GM12878 (cell line): ENCODE results near the gene MVP. TPM values are rescaled to one million over a fixed set of nuclear protein-coding genes. Genes with fewer than 3 reads are reported as not detected.

Source experiments
- ATAC-seq: fragments of 200-7000 bp; cut with Tn5 transposase; 3 replicates; pipeline ENCODE4 v1.9.1; 2020; ENCODE audit warnings: mild to moderate bottlenecking, moderate library complexity
- BruUV-seq: library from RNA; stranded (reverse); fragments of 400-500 nt; replicated peaks from 2 replicates; lab custom pipeline; 2021; lab: Mats Ljungman, UMichigan
- CTCF ChIA-PET: fragments of 300-600 bp; sonication (Branson Sonifier 250); formaldehyde crosslinking; extraction: SDS; loops from one replicate; lab custom pipeline; 2021; ENCODE audit warnings: inconsistent platforms; lab: Yijun Ruan, JAX
- POLR2A ChIA-PET: fragments of 350-600 bp; formaldehyde crosslinking; extraction: SDS; loops from one replicate; lab custom pipeline; 2021; ENCODE audit warnings: inconsistent platforms; lab: Charles Lee
- RAD21 ChIA-PET: fragments of 300-600 bp; sonication (Branson Sonifier 250); formaldehyde crosslinking; loops from one replicate; lab custom pipeline; 2023; ENCODE audit warnings: antibody characterized with exemption; ENCODE audit not compliant: unreplicated experiment; lab: Charles Lee
- SMC1A ChIA-PET: fragments of 300-600 bp; sonication (Branson Sonifier 250); formaldehyde crosslinking; loops from one replicate; lab custom pipeline; 2023; ENCODE audit not compliant: unreplicated experiment, uncharacterized antibody; lab: Charles Lee
- DNase-seq: peaks from one replicate; pipeline ENCODE4 v3.0.0-alpha.2; 2011; ENCODE audit warnings: low read depth, low spot score
- FAIRE-seq: peaks from 3 replicates; lab custom pipeline; 2011; peaks lifted over from hg19 to GRCh38; lab: Jason Lieb, UNC
- H2AFZ ChIP-seq: 2 replicates; pipeline ENCODE4 v1.6.0; 2011; ENCODE audit warnings: low read depth, low read length, control low read depth; ENCODE audit not compliant: control insufficient read depth
- H3K27ac ChIP-seq: 2 replicates; pipeline ENCODE4 v1.5.1; 2011; ENCODE audit warnings: control low read depth; ENCODE audit not compliant: control insufficient read depth, insufficient read depth
- H3K27me3 ChIP-seq, 2 experiments: replicated peaks in 1 of 2; 2 replicates each; pipeline versions ENCODE4 v1.6.0 to v1.6.1; 2011; ENCODE audit warnings: low read length in 1 of 2; ENCODE audit not compliant: control insufficient read depth in 2 of 2, insufficient read depth in 2 of 2
- H3K36me3 ChIP-seq, 2 experiments: 2 replicates each; pipeline ENCODE4 v1.5.1; 2011; ENCODE audit warnings: low read length in 1 of 2; ENCODE audit not compliant: control insufficient read depth in 2 of 2, insufficient read depth in 2 of 2
- H3K4me1 ChIP-seq: 2 replicates; pipeline ENCODE4 v1.6.1; 2011; ENCODE audit warnings: mild to moderate bottlenecking, low read length, moderate library complexity, mixed read lengths; ENCODE audit not compliant: control insufficient read depth, insufficient read depth
- H3K4me2 ChIP-seq: 2 replicates; pipeline ENCODE4 v1.6.0; 2011; ENCODE audit warnings: control low read depth; ENCODE audit not compliant: control insufficient read depth, insufficient read depth
- H3K4me3 ChIP-seq: fragments of 200-600 bp; sonication (generic); 2 replicates; pipeline ENCODE4 v1.5.1; 2016
- H3K79me2 ChIP-seq: 2 replicates; pipeline ENCODE4 v1.6.0; 2011; ENCODE audit warnings: low read length; ENCODE audit not compliant: control insufficient read depth, insufficient read depth
- H3K9ac ChIP-seq: 2 replicates; pipeline ENCODE4 v1.8.0; 2011; ENCODE audit warnings: low read length, control low read depth, mixed read lengths; ENCODE audit not compliant: control insufficient read depth, insufficient read depth
- H3K9me3 ChIP-seq: replicated peaks from 3 replicates; pipeline ENCODE4 v1.5.1; 2011; ENCODE audit warnings: mild to moderate bottlenecking, low read length; ENCODE audit not compliant: control insufficient read depth, insufficient read depth
- H4K20me1 ChIP-seq: 2 replicates; pipeline ENCODE4 v1.6.0; 2011; ENCODE audit not compliant: control insufficient read depth, insufficient read depth
- ATF7 ChIP-seq: fragments of 450-650 bp; IDR thresholded peaks from 2 replicates; pipeline ENCODE4 v1.6.1; 2016; ENCODE audit warnings: low read depth, mild to moderate bottlenecking
- MLLT1 ChIP-seq: fragments of 450-650 bp; IDR thresholded peaks from 2 replicates; pipeline ENCODE4 v1.6.1; 2016; ENCODE audit warnings: mild to moderate bottlenecking
- NFIC ChIP-seq: IDR thresholded peaks from 2 replicates; pipeline ENCODE4 v1.6.1; 2012; ENCODE audit warnings: low read depth, mild to moderate bottlenecking, inconsistent platforms, low read length, moderate library complexity
- POLR2A ChIP-seq: IDR thresholded peaks from 2 replicates; pipeline ENCODE4 v1.6.1; 2011; ENCODE audit warnings: low read depth, mild to moderate bottlenecking, low read length
- POLR2AphosphoS5 ChIP-seq: IDR thresholded peaks from 2 replicates; pipeline ENCODE4 v1.6.1; 2011; ENCODE audit warnings: mild to moderate bottlenecking, low read length, inconsistent platforms
- PRDM15 ChIP-seq: fragments of 450-650 bp; formaldehyde crosslinking; IDR thresholded peaks from 2 replicates; pipeline ENCODE4 v1.4.0; 2020; ENCODE audit warnings: mild to moderate bottlenecking, moderate library complexity
- RELA ChIP-seq: fragments of 450-650 bp; IDR thresholded peaks from 2 replicates; pipeline ENCODE4 v1.8.0; 2014; ENCODE audit warnings: borderline replicate concordance; ENCODE audit not compliant: partially characterized antibody
- SMAD1 ChIP-seq: fragments of 450-650 bp; IDR thresholded peaks from 2 replicates; pipeline ENCODE4 v1.6.1; 2018; ENCODE audit warnings: mild to moderate bottlenecking, low read depth; ENCODE audit not compliant: partially characterized antibody
- SUZ12 ChIP-seq: fragments of 200-600 bp; sonication (generic); IDR thresholded peaks from one replicate; pipeline ENCODE4 v1.6.1; 2018; ENCODE audit warnings: antibody characterized with exemption, mild to moderate bottlenecking; ENCODE audit not compliant: unreplicated experiment
- YY1 ChIP-seq: IDR thresholded peaks from 2 replicates; pipeline ENCODE4 v1.6.1; 2011; ENCODE audit warnings: low read depth, mild to moderate bottlenecking, low read length
- whole genome bisulfite sequencing: methylation state at CpG from one replicate; pipeline ENCODE4 v1.1.6; 2016; ENCODE audit warnings: low lambda C conversion rate; ENCODE audit not compliant: insufficient replicate concordance, insufficient coverage; ENCODE audit errors: missing lambda C conversion rate; 5-methylcytosine and 5-hydroxymethylcytosine counted together
- in situ Hi-C: fragments of 300-500 bp; cut with MboI; formaldehyde crosslinking; loops from 9 replicates; pipeline ENCODE4 v1.14.3; 2018; ENCODE audit warnings: mixed read lengths
- intact Hi-C: fragments of 100-400 bp; cut with micrococcal nuclease; formaldehyde crosslinking; loops from one replicate; pipeline ENCODE4 v1.14.2; 2022; ENCODE audit not compliant: unreplicated experiment
- polyA plus RNA-seq, 11 experiments: library from polyadenylated mRNA; depleted of rRNA in 4 of 11; unstranded in 6 of 11; stranded (reverse) in 5 of 11; fragments of >200 nt; fragmentation: Nextera tagmentation in 4 of 11; fragmentation: Illumina TruSeq in 1 of 11; extraction: Ambion mirVana in 4 of 11; extraction: Trizol in 1 of 11; gene quantifications; 1 replicate in 1 of 11; 2 replicates in 10 of 11; pipeline versions ENCODE4 v1.2.1 to v1.2.3, GENCODE V29; 2011 to 2016; ENCODE audit warnings: inconsistent platforms in 2 of 11, missing spikeins in 2 of 11, low read depth in 1 of 11
- total RNA-seq, 4 experiments: library from RNA; depleted of rRNA in 3 of 4; stranded (reverse); fragments of >200 nt in 3 of 4; fragmentation: Illumina TruSeq in 1 of 4; extraction: Trizol in 1 of 4; gene quantifications; 2 replicates each; pipeline versions ENCODE4 v1.2.1 to v1.2.3, GENCODE V29; 2013 to 2021

Gene MVP
- total and polyA plus RNA-seq, 10 of the 15 experiments (the other 5 are each of a cell fraction or from before 2014, with no cell fraction given): 0.98 to 74.2 (median 54.7) TPM

- in situ Hi-C loops: no loop called here
- intact Hi-C loops: no loop called here
- FAIRE-seq: no peak
These were observed 51.7 kb downstream of the MVP start for GRCh38 chr16:29871822-29872546.

GRCh38 chr16:29873319-29873718, 53.1 kb downstream of the MVP start:
- ChIA-PET RAD21 (no interaction called here), CTCF (no interaction called here), SMC1A (no interaction called here), POLR2A (no interaction called here)
- Histone ChIP-seq H3K9me3 (no peaks in the 10 kb centered on the region), H3K36me3 (no peaks in the 10 kb centered on the region), H3K4me1 (no peaks in the 10 kb centered on the region), H3K9ac (no peak overlapping the region), H3K79me2 (no peaks in the 10 kb centered on the region), H3K4me2 (no peak overlapping the region), H3K27me3 (peaks cover 4 to 5% of the 10 kb centered on the region in 2 experiments; a peak in 3 of 4 replicates), H3K27ac (no peak overlapping the region), H4K20me1 (no peaks in the 10 kb centered on the region), H3K4me3 (no peak overlapping the region), H2AFZ (no peak overlapping the region)
- intact Hi-C loops (no loop called here), in situ Hi-C loops (no loop called here)
- 65% methylated on average over 26 of the region's 26 CpGs for WGBS
- FAIRE-seq (no peak), DNase-seq (no peak), ATAC-seq (no peak)
- BruUV-seq: no TSS peak
- TF ChIP-seq MLLT1: no peak
- TF ChIP-seq ATF7: no peak
- no peak for TF ChIP-seq SMAD1
- no peak for TF ChIP-seq NFIC
- TF ChIP-seq POLR2AphosphoS5: no peak
- TF ChIP-seq RELA: no peak
- TF ChIP-seq PRDM15 (CRISPR knock-in tag): no peak
- TF ChIP-seq POLR2A: no peak
- no peak for TF ChIP-seq SUZ12

More at GRCh38 chr16:29871822-29872546, 51.7 kb downstream of the MVP start:
- no peaks in the 10 kb centered on the region for H3K9me3 ChIP-seq
- peaks cover 2 to 4% of the 10 kb centered on the region in 2 experiments; a peak in 2 of 4 replicates for H3K27me3 ChIP-seq
- H3K79me2 ChIP-seq: no peaks in the 10 kb centered on the region
- no peak overlapping the region for H2AFZ ChIP-seq
- no peak overlapping the region for H3K4me3 ChIP-seq
- CTCF ChIA-PET: no interaction called here
- TF ChIP-seq YY1: no peak
- TF ChIP-seq, all 136 proteins: peak for 0
- H4K20me1 ChIP-seq: no peaks in the 10 kb centered on the region
- no peaks in the 10 kb centered on the region for H3K4me1 ChIP-seq
- POLR2A ChIA-PET: no interaction called here
- no peak overlapping the region for H3K27ac ChIP-seq
- no peak for ATAC-seq
- DNase-seq: no peak
- H3K36me3 ChIP-seq: no peaks in the 10 kb centered on the region
- no TSS peak for BruUV-seq
- no peak overlapping the region for H3K4me2 ChIP-seq
- no peak overlapping the region for H3K9ac ChIP-seq
- SMC1A ChIA-PET: no interaction called here
- WGBS: 55% methylated on average over 16 of the region's 16 CpGs
- RAD21 ChIA-PET: no interaction called here
